HUES48 (cell line): ENCODE data around the gene C6orf118.

Source experiments
- H3K27ac ChIP-seq: one replicate; pipeline ENCODE4 v1.7.0; 2013; ENCODE audit warnings: low read depth, low read length, inconsistent platforms
- H3K27me3 ChIP-seq: 2 replicates; pipeline ENCODE4 v1.6.1; 2013; ENCODE audit warnings: mild to moderate bottlenecking, low read length; ENCODE audit not compliant: control insufficient read depth, insufficient read depth
- H3K36me3 ChIP-seq: 2 replicates; pipeline ENCODE4 v1.6.1; 2013; ENCODE audit warnings: low read length; ENCODE audit not compliant: control insufficient read depth, insufficient read depth
- H3K4me1 ChIP-seq: 2 replicates; pipeline ENCODE4 v1.6.1; 2013; ENCODE audit warnings: mild to moderate bottlenecking, low read length; ENCODE audit not compliant: control insufficient read depth, insufficient read depth
- H3K4me3 ChIP-seq: 2 replicates; pipeline ENCODE4 v1.5.1; 2013; ENCODE audit warnings: mild to moderate bottlenecking, low read depth, low read length
- H3K9ac ChIP-seq: 2 replicates; pipeline ENCODE4 v1.6.1; 2013; ENCODE audit warnings: mild to moderate bottlenecking, low read depth, low read length, moderate library complexity
- H3K9me3 ChIP-seq: 2 replicates; pipeline ENCODE4 v1.6.1; 2013; ENCODE audit warnings: low read length; ENCODE audit not compliant: control insufficient read depth, insufficient read depth

Gene C6orf118

DNA sequence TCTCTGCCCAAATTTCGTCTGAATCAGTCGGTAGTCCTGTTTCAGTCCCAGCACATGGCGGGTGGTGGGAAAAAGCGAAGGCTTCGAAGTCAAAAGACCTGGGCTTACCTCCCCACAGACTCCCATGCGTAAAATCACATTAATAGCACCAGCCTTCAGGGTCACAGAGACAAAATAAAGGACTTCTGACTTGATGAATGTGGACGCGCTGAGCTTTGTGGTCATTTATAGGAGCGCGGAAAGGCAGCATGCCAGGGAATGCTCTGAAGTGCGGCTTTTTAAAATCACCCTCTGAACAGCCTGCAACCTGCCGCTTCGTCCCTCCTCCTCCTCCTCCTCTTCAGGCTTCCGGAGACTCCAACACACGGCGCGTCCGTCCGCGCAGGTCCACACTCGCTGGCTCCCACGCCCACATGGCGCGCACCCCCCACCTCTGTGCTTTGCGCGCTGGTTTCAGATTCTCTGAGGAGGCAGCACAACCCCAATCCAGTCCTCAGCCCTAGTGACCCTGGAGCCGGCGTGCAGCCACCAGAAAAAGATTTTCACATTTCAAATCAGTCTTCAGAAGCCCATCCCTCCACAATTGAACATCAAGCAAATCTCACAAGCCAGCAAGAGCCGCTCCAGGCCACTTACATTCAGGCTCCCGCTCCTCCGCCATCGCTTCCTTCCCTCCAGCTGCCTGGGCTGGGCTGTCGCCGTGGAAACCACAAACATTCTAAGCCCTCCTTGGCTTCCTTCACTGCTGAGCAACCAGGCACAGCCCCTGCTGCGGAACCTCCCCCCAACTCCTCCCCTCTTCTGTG is at the start of gene C6orf118:
Gene C6orf118, minus strand, starts transcription at position 680 of the 806 bp plus-strand sequence. Its CDS starts 19 bp downstream, at position 661.
- Histone ChIP-seq H3K27me3 (peaks cover 18% of the 10 kb centered on the region), H3K36me3 (no peaks in the 10 kb centered on the region), H3K27ac (no peak within 1 kb of the TSS), H3K9me3 (no peaks in the 10 kb centered on the region), H3K4me1 (no peaks in the 10 kb centered on the region), H3K9ac (no peak within 1 kb of the TSS), H3K4me3 (peak within 1 kb of the TSS; percentile 64)

DNA sequence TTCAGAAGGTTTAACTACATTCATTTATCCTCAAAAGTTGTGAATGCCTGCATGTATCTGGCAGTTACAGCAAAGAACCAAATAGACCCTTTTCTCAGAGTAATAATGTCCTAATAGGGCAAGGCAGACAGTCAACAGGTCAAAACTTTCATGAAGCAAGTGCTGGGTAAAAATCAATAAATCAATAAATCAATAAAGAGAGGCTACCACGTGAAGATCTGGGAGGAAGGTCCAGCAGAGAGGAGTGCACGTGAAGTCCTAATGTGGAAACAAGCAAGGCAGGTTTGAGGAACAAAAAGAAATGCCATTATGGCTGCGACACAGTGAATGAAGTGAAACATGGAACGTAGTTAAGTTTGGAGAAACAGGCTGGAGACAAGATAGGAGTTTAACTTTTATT is 36.3 kb upstream of the C6orf118 start:
- H3K36me3 ChIP-seq: no peaks in the 10 kb centered on the region

DNA sequence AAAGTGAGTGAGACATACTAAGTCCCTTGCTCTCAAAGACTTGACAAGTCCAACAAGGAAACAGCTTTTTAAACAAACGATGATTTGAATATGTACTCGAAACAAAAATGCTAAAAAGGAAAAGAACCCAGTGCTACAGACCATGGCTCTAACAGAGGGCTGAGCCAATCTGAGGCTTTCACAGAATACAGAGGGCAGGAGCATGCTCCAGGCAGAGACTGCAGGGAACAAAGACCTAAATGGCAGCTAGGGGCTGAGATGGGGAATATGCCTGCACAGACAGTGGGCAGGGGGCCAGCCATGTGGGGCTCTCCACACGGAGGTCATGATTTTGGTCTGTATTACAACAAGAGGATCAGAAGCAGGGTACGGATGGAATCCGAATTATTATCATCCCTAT is 31.1 kb upstream of the C6orf118 start:
- Histone ChIP-seq H3K9me3 (no peaks in the 10 kb centered on the region), H3K4me1 (peaks cover 6% of the 10 kb centered on the region; the same call in 1 of the 2 replicates), H3K4me3 (no peak overlapping the region), H3K27me3 (no peaks in the 10 kb centered on the region), H3K27ac (no peak overlapping the region), H3K9ac (no peak overlapping the region), H3K36me3 (no peaks in the 10 kb centered on the region)

More for the DNA sequence above, 36.3 kb upstream of the C6orf118 start:
- Histone ChIP-seq H3K4me3 (no peak overlapping the region), H3K27me3 (no peaks in the 10 kb centered on the region), H3K9ac (no peak overlapping the region), H3K27ac (no peak overlapping the region), H3K9me3 (peaks cover 6% of the 10 kb centered on the region), H3K4me1 (peaks cover 6% of the 10 kb centered on the region; the same call in 1 of the 2 replicates)

DNA sequence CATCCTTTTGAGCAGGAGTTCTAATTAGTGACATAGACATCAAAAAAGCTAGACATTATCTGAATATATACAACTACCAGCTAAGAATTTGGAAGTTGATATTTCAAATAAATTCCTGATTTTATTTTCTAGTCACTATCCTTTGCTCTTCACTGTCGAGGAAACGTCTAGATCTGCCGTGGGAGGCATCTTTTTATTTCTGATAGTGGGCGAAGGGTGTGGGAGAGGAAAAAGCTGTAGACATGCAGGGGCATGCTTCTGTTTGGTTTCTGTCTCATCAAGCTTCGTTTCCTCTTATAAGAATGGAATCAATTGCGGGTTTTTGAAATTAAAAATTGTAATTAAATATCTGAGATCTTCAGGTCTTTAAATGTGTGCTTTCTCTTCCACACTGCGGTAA is 16.2 kb upstream of the C6orf118 start:
- Histone ChIP-seq H3K27me3 (no peaks in the 10 kb centered on the region), H3K27ac (no peak overlapping the region), H3K36me3 (no peaks in the 10 kb centered on the region), H3K9me3 (peaks cover 9% of the 10 kb centered on the region), H3K4me1 (no peaks in the 10 kb centered on the region), H3K9ac (no peak overlapping the region), H3K4me3 (no peak overlapping the region)

DNA sequence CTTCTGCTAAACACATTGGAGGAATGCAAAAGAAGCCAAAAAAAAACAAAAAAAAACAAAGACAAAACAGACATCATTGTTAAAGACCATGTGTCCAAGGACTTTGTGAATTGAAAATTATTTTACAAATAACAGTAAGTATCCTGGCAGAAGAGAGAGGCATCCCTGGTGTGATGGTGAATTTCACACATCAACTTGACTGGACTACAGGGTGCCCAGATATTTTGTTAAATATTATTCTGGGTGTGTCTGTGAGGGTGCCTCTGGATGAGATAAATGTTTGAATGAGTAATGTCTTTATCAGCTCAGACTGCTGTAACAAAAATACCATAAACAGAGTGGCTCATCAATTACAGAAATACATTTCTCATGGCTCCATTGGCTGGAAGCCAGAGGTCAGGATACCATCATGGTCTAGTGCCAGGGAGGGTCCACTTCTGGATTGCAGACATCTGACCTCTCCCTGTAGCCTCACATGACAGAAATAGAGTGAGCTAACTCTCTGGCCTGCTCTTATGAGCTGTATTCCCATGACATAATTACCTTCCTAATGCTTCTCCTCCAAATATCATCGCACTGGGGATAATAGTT is 12.2 kb upstream of the C6orf118 start:
- H3K4me1 ChIP-seq: no peaks in the 10 kb centered on the region
- no peaks in the 10 kb centered on the region for H3K27me3 ChIP-seq
- peaks cover 9% of the 10 kb centered on the region for H3K9me3 ChIP-seq
- no peak overlapping the region for H3K4me3 ChIP-seq
- no peak overlapping the region for H3K27ac ChIP-seq
- no peak overlapping the region for H3K9ac ChIP-seq
- no peaks in the 10 kb centered on the region for H3K36me3 ChIP-seq

DNA sequence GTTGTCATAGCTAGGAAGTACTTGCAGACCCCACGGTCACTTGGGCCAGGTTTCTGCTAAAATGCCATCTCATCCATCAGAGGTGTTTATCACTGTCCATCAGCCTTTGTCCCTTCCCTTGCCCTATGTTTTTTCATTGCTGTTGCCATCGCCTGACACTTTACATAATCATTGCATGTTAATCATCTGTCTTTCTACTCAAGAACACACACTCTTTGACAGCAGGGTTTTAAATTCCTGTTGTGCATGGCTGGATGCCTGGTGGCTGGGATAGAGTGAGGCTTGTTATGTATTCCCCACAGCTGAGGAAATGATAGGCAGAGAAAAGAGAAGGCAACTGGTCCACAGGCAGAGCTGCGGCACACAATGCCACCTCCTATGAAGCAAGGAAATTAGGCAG is 11.7 kb upstream of the C6orf118 start:
- Histone ChIP-seq H3K36me3 (no peaks in the 10 kb centered on the region), H3K4me1 (no peaks in the 10 kb centered on the region), H3K9me3 (peaks cover 9% of the 10 kb centered on the region), H3K27me3 (no peaks in the 10 kb centered on the region), H3K27ac (no peak overlapping the region), H3K9ac (no peak overlapping the region), H3K4me3 (no peak overlapping the region)

DNA sequence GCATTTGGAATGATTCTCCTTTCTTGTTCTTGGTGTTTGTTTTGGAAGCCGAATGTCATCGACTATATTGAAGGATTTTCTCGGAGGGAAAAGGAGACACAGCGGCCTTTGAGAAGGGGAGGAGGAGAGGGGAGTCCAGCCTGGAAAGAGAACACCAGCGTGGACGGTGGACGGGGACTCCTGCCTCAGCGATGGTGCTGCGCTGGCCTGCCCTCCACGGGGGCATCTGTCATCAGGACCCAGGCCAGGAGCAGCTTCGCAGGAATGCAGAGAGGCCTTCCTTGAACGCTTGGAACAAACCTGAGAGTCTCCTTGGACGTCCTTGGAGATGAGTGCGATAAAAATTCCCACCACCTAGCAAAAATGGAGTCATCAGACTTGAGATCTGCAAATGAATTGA is 8.3 kb upstream of the C6orf118 start:
- H3K9me3 ChIP-seq: peaks cover 9% of the 10 kb centered on the region
- no peak overlapping the region for H3K4me3 ChIP-seq
- no peak overlapping the region for H3K27ac ChIP-seq
- H3K4me1 ChIP-seq: no peaks in the 10 kb centered on the region
- H3K36me3 ChIP-seq: no peaks in the 10 kb centered on the region
- H3K27me3 ChIP-seq: no peaks in the 10 kb centered on the region
- no peak overlapping the region for H3K9ac ChIP-seq

DNA sequence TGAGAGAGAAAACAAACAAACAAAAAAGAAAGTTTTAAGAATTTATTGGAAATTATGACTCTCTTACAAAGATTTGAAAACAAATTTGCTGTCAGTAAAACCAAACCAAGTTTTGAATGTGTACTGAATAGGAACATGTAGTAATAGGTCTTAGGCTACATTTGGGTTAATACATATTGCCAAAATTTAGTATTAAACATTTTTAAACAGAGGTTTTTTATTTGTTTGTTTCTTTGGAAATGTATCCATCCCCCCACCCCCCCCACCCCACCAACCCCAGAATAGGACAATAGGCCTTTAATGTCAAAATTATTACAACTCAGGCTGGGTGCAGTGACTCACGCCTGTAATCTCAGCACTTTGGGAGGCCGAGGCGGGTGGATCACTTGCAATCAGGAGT is 2.5 kb downstream of the C6orf118 start:
- H3K27ac ChIP-seq: no peak overlapping the region
- H3K4me3 ChIP-seq: no peak overlapping the region
- H3K4me1 ChIP-seq: no peaks in the 10 kb centered on the region

DNA sequence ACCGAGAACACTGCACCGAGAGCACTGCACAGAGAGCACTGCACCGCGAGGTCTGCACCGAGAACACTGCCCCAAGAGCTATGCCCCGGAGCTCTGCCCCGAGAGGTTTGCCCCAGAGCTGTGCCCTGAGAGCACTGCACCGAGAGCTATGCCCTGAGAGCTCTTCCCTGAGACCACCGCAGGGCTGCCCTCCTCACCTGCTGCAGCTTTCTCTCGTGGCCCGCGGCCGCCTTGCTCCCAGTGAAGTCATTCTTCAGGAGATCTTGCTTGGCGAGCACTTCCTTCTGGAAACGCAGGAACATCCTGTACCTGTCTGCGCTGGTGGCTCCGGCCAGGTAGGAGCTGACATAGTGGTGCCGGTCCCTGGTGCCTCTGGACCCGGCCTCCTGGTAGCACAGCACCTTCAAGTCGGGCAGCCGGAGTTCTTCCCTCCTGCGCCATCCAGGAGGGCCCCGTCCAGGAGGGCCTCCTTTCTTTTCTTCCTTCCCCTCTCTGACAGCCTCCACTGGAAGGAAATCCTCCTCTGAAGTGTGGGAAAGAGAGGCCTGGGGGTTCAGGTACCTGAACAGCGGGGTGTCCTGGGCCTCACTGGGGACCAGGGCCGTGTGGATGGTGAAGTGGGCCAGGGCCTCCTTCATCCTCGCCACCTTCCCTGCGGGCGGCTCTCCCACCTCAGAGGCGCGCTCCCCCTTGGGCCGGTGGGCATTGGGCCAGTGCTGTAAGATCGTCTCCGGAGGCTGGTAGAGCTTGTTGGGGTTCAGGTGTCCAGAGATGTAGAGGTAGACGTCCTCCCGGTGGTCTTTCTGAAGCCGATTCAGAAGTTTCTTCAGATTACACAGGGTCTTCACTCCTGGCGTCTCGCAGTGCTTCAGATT is 7.8 kb downstream of the C6orf118 start:
- Histone ChIP-seq H3K4me3 (no peak overlapping the region), H3K9me3 (no peaks in the 10 kb centered on the region), H3K4me1 (no peaks in the 10 kb centered on the region), H3K36me3 (no peaks in the 10 kb centered on the region), H3K27ac (no peak overlapping the region), H3K27me3 (no peaks in the 10 kb centered on the region), H3K9ac (no peak overlapping the region)

More for the DNA sequence above, 2.5 kb downstream of the C6orf118 start:
- Histone ChIP-seq H3K27me3 (peaks cover 18% of the 10 kb centered on the region), H3K36me3 (no peaks in the 10 kb centered on the region), H3K9me3 (no peaks in the 10 kb centered on the region), H3K9ac (no peak overlapping the region)

DNA sequence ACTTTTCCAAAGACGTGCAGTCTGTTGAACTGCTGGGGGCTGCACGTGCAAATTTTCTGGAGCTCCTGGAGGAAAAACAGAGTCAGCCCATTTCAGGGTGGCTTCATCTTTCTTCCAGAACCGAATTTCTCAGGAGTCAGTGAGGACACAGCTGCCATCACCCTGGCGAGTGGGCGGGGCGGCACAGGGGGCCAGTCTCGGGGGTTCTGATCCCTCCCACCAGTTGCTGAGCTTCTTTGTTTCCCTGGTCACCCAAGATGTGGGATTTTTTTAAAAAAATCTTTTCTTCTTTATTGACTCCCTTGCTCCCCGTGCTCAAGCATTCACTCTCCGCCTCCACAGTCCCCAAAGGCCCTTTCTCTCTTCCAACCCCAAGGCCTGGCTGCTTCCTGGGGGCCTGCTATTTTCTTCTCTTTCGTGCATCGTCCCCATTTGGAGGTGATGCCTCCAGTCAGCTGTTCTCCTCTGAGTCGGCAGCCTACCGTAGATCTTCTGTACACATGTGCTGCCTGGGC is 8.9 kb downstream of the C6orf118 start:
- Histone ChIP-seq H3K4me3 (no peak overlapping the region), H3K9me3 (no peaks in the 10 kb centered on the region), H3K4me1 (no peaks in the 10 kb centered on the region), H3K36me3 (no peaks in the 10 kb centered on the region), H3K9ac (no peak overlapping the region), H3K27me3 (no peaks in the 10 kb centered on the region), H3K27ac (no peak overlapping the region)
